GM19328 (cell line): Measurements from ENCODE around the gene GAST.

ENCODE experiments used
- ATAC-seq: cut with Tn5 transposase; IDR thresholded peaks from one replicate; pipeline ENCODE4 v1.9.1; 2021; ENCODE audit warnings: mild to moderate bottlenecking, moderate library complexity; ENCODE audit not compliant: unreplicated experiment

GAST gene

GRCh38 chr17:41707803-41708669, 4.1 kb upstream of the GAST start:
- no peak for ATAC-seq

DNA sequence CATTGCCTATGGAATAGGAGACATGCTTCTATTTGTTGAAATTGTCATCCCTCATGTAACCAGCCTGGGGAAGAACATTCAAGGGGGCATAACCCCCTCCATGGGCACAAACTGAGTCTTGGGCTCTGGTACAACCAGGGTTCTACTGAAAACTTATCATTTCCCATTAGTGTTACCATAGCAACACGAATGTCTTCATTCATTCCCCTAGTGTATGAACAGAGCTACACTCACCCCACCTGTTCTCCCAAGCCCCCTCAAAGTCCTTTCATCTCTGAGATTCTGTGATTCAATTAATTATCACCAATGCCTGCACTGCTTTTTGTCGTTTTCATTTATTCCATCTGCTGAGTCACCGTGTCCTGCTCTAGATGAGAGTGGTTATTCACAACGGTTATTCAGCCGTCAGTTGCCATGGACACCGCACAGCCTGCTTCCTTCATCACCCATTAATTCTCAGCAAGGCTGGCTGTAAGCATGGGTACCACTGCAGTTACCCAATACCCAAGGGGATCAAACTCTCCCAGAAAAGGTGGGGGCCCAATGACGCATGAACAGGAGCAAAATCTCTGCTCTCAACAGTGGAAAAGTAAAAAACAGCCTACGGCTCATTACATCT, 1.6 kb upstream of the GAST start:
- ATAC-seq: no peak

DNA sequence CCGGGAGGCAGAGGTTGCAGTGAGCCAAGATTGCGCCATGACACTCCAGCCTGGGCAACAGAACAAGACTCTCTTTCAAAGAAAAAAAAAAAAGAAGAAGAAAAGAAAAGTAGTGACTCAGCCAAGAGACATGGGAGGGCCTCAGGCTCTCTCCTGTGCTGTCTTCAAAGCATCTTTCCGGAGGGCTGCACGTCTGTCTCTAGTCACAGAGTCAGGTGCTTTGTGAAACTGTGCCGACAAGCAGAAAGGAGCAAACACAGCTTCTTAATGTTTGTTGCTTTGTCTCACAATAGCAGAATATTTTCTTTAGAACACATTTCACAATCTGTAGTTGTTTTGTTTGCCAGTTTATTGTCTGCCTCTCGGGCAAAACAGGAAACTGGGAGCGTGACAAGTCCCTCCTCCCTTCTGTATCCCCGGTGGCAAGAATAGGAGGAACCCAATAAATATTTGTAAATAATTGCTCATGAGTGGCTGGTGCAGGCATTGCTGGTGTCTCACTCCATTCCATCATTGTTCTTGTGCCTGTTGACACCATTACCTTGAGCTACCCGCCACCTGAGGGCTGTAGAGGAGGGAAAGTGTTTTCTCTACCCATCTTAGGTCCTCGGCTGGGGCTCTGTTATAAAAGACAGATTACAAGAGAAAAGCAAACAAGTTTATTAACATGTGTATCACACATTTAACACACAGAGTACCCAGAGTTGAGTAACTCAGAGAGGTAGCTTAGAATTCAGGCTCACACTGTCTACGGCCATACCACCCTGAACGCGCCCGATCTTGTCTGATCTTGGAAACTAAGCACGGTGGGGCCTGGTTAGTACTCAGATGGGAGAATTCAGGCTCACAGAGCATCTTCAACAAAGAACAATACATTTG, 5.5 kb downstream of the GAST start:
- ATAC-seq: no peak

- no peak for ATAC-seq
Measured at GRCh38 chr17:41718287-41718645, 6.1 kb downstream of the GAST start.

- ATAC-seq: no peak
Measured at GRCh38 chr17:41722231-41722630, 10.1 kb downstream of the GAST start.

GRCh38 chr17:41723801-41724475, 11.8 kb downstream of the GAST start:
- no peak for ATAC-seq

DNA sequence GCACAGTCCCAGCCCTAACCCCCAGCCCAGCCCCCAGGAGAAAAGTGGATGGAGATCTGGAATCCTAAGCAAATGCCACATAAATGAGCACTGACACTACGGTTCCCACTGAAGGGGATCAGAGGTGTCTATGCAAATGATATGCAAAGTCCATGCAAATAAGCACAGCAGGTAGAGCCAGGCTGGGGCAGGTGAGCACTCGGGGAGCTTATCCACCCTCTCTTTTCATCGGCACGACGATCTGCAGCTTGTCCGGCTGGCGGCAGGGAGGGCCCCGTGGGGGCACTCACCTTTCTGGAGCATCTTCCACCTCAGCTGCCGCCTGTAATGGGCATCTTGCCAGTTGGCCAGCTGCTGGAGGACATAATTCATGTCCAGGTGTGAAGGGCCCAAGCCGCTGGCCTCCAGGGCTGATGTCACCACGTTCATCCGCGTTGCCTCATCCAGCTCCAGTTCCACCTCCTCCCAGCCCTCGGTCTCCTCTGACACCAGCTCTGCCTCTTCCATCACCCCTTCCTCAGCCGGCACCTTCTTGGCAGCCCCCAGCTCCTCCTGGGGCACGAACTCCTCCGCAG, 12.4 kb downstream of the GAST start:
- ATAC-seq: no peak

DNA sequence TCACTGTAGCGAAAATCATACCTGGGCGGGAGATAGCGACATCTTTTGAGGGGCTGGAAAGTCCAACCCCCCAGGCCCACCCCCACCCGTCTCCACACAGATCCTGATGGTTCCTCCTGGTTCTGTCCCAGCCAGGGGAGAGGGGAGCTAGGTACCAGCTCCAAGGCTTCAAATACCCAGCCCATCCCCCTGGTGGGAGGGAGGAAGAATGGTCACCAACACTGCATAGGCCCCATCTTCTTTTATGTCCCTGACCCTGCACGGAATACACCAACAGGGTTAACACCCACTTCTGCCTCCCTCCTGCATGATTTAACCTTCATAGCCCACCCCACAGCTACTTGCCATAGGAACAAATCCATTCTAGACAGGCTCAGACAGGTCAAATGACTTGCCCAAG, 13.0 kb downstream of the GAST start:
- ATAC-seq: no peak

GRCh38 chr17:41728056-41728455, 15.9 kb downstream of the GAST start:
- ATAC-seq: no peak

DNA sequence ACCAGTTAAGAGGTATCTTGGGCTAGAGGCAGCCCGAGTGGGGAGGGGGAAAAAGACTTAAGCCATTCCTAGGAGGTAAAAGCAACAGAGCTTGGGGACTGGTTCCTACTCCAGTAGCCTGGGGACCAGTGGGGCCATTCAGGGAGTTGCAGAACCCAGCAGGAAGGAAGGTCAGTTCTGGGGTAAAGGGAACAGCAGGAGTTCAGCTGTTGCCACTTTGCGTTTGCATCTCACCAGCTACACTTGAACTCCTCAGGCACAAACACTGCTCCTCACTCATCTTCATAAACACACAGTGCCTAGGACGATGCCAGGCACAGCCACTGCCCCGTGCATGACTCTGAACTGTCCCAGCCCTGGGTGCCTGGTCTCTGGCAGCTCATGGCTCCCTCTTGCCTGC, 18.3 kb downstream of the GAST start:
- ATAC-seq: no peak

- no peak for ATAC-seq
Measured at GRCh38 chr17:41731836-41732235, 19.7 kb downstream of the GAST start.

DNA sequence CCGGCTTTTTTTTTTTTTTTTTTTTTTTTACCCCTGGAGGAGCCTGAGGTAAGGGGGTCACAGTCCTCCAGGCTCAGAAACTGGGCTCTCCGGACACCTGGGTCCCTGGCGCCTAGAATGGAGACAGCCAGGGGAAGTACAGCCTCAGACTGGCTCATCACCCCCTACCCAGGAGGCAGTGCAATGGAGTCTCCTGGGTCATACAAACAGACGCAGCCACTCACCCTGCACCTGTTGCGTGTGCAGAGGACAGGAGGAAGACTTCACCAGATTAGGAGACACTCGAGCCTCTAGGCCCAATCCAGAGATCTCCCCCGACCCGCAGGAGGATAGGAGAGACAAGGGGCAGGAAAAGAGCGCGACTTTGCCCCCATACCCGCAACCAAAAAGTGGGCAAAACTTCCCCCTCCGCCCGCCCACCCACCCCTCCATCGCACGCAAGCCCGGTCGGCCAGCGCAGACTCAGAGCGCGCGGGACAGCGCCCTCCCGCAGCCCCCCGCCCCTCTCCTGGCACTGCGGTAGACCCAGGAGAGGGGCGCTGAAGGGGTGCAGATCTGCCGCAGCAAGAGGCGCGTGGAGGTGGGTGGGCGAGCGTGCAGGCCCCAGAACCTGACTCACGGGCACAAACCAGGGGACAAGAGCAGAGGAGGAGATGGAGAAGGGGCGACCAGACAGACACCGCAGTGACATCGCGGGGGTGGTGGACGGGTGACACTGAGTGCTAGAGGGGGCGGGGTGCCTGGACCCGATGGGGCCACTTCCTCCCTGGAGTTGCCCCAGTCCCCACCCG, 21.4 kb downstream of the GAST start:
- no peak for ATAC-seq

DNA sequence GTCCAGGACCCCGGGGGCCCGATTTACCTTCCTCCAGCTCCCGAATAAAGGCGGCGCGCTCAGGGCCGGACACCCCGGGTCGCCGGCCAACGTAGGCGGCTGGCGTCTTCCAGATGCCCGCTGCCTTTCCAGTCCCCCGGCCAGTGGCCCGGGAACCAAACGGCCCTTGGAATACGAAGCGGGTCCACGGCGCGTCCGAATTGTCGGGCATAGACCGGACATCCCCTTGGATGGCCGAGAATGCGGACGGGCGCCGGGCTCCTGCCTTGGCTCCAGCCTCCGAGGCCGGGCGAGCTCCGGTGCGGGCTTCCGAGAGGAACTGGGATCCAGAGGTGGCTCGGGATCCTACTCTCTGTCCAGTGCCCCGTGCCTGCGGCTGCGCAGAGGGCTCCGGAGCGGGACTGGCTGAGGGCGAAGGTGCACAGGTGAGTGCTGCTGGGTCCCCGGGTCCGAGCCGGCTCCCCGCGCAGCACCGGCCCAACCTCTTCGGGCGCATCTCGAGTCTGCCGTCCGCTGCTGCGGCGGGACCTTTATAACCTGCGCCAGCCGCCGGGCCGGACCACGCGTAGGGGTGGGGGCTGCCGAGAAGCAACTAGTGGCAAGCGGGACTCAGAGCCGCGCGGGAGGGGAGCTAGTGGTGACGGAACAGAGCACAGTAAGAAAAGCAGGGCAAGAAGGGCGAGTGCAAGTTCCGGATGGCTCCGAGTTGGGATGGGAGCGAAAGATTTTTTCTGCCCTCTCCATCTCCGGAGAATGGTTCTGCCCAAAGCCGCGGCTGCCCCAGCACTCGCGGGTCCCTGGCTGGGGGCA, 22.2 kb downstream of the GAST start, which contains the start of gene HAP1:
Gene HAP1, minus strand, starts transcription at position 505 of the 810 bp plus-strand sequence. Its CDS starts 9 bp downstream, at position 496.
- no peak for ATAC-seq

DNA sequence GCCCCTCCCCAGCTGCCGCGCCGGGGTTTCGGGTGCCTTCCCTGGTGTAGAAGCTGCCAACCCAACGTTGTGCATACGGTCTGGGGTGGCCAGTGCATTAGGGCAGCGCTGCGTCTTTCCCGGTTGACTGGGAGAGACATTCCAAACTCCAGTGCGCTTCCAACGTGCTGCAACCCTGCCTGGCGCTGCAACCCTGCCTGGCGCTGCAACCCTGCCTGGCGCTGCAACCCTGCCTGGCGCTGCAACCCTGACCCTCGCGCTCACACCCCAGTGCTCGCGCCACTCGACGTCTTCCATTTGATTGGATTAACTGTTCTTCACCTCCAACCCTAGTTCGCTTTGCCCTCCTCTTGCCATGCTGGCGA, 22.8 kb downstream of the GAST start:
- no peak for ATAC-seq

DNA sequence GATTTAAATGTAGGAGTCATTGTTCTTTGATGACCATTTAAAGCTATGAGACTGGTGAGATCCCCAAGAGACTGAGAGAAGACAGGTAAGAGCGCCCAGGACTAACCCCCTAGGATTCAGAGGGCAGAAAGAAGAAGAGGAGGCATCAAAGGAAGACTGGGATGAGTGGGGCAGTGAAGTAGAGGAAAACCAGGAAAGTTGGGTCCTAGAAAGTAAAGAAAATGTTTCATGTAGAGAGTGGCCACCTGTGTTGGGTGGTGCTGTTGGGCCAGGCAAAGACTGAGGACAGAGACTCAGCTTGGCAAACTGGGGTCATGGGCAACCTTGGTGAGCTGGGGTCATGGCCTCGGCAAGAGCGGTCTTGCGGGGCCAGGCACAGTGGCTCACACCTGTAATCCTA, 23.6 kb downstream of the GAST start:
- no peak for ATAC-seq

DNA sequence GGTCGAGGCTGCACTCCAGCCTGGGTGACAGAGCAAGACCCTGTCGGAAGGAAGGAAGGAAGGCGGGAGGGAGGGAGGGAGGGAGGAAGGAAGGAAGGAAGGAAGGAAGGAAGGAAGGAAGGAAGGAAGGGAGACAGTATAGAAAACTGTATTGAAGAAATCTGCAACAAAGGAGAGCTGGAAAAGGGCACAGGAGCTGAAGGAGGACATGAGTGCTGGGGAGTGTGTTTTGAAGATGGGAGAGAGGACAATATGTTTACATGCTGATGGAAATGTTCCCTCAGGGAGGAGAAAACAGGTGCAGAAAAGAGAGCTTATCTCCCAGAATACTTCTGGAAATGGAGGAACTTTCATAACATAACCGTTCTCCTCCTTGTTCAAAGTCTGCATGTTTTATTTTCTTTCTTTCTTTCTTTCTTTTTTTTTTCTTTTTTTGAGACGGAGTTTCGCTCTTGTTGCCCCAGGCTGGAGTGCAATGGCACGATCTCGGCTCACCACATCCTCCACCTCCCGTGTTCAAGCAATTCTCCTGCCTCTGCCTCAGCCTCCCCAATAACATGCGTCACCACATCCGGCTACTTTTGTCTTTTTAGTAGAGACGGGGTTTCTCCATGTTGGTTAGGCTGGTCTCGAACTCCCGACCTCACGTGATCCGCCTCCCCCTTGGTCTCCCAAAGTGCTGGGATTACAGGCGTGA, 25.0 kb downstream of the GAST start:
- ATAC-seq: no peak

DNA sequence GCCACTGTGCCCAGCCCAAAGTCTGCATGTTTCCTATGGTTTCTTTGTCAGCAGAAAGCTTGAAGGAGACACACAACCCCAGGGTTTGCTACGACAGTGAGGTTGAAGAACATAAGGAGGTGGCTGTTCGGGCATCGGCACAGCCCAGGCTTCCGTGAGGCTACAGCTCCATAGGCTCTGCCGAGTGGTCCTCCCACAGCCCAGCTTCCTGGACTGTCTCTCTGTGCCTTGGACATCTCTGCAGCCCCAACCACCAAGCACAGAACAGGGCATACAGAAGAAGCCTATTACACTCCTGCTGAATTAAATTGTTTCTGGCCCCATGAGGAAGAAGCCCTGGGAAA, 25.5 kb downstream of the GAST start:
- no peak for ATAC-seq

GRCh38 chr17:41738077-41738800, 26.1 kb downstream of the GAST start:
- ATAC-seq: no peak
